ENCODE data around the gene CEP131.

The CEP131 gene

GRCh38 chr17:81169870-81170309 lies 52.9 kb downstream of the CEP131 start:
- Histone ChIP-seq H3K9me3 (ENCODE audit: control insufficient read depth in 1 of 2, low read length in 2 of 2) (no peaks in the 10 kb centered on the region), H3K4me1 (ENCODE audit: control insufficient read depth in 1 of 2, insufficient read depth in 2 of 2, low read length in 2 of 2) (peaks cover 0 to 7% of the 10 kb centered on the region in 2 donors), H3K36me3 (ENCODE audit: control insufficient read depth in 1 of 2, insufficient read depth in 2 of 2, low read length in 2 of 2) (no peaks in the 10 kb centered on the region), H3K9ac (ENCODE audit: low read depth in 1 of 2, low read length in 2 of 2) (no peak overlapping the region), H3K27ac (ENCODE audit: low read depth, low read length) (no peak overlapping the region), H3K4me3 (ENCODE audit: low read depth in 1 of 2, low read length in 2 of 2) (no peak overlapping the region), H3K27me3 (ENCODE audit: control insufficient read depth in 1 of 2, insufficient read depth in 2 of 2, low read length in 2 of 2) (peaks cover 3 to 6% of the 10 kb centered on the region in 2 donors)

GRCh38 chr17:81167638-81168037 lies 55.1 kb downstream of the CEP131 start:
- H3K4me3 ChIP-seq (ENCODE audit: low read depth in 1 of 2, low read length in 2 of 2), result no peak overlapping the region
- no peaks in the 10 kb centered on the region for H3K36me3 ChIP-seq (ENCODE audit: control insufficient read depth in 1 of 2, insufficient read depth in 2 of 2, low read length in 2 of 2)
- no peak overlapping the region for H3K27ac ChIP-seq (ENCODE audit: low read depth, low read length)
- no peak overlapping the region for H3K9ac ChIP-seq (ENCODE audit: low read depth in 1 of 2, low read length in 2 of 2)
- peaks cover 6% of the 10 kb centered on the region in 2 donors for H3K27me3 ChIP-seq (ENCODE audit: control insufficient read depth in 1 of 2, insufficient read depth in 2 of 2, low read length in 2 of 2)
- H3K9me3 ChIP-seq (ENCODE audit: control insufficient read depth in 1 of 2, low read length in 2 of 2), result no peaks in the 10 kb centered on the region
- peaks cover 0 to 7% of the 10 kb centered on the region in 2 donors for H3K4me1 ChIP-seq (ENCODE audit: control insufficient read depth in 1 of 2, insufficient read depth in 2 of 2, low read length in 2 of 2)

GRCh38 chr17:81167194-81167524 lies 55.6 kb downstream of the CEP131 start:
- Histone ChIP-seq H3K27me3 (ENCODE audit: control insufficient read depth in 1 of 2, insufficient read depth in 2 of 2, low read length in 2 of 2) (peaks cover 6% of the 10 kb centered on the region in 2 donors), H3K36me3 (ENCODE audit: control insufficient read depth in 1 of 2, insufficient read depth in 2 of 2, low read length in 2 of 2) (no peaks in the 10 kb centered on the region), H3K27ac (ENCODE audit: low read depth, low read length) (no peak overlapping the region), H3K9ac (ENCODE audit: low read depth in 1 of 2, low read length in 2 of 2) (no peak overlapping the region), H3K4me3 (ENCODE audit: low read depth in 1 of 2, low read length in 2 of 2) (no peak overlapping the region), H3K4me1 (ENCODE audit: control insufficient read depth in 1 of 2, insufficient read depth in 2 of 2, low read length in 2 of 2) (peaks cover 0 to 7% of the 10 kb centered on the region in 2 donors), H3K9me3 (ENCODE audit: control insufficient read depth in 1 of 2, low read length in 2 of 2) (no peaks in the 10 kb centered on the region)

- Histone ChIP-seq H3K36me3 (ENCODE audit: control insufficient read depth in 1 of 2, insufficient read depth in 2 of 2, low read length in 2 of 2) (no peaks in the 10 kb centered on the region), H3K27ac (ENCODE audit: low read depth, low read length) (no peak within 1 kb of the TSS), H3K27me3 (ENCODE audit: control insufficient read depth in 1 of 2, insufficient read depth in 2 of 2, low read length in 2 of 2) (peaks cover 6% of the 10 kb centered on the region in 2 donors), H3K4me3 (ENCODE audit: low read depth in 1 of 2, low read length in 2 of 2) (peak within 1 kb of the TSS in 1 of 2 donors; percentile 43), H3K4me1 (ENCODE audit: control insufficient read depth in 1 of 2, insufficient read depth in 2 of 2, low read length in 2 of 2) (peaks cover 0 to 7% of the 10 kb centered on the region in 2 donors), H3K9ac (ENCODE audit: low read depth in 1 of 2, low read length in 2 of 2) (no peak within 1 kb of the TSS), H3K9me3 (ENCODE audit: control insufficient read depth in 1 of 2, low read length in 2 of 2) (no peaks in the 10 kb centered on the region)
These were observed 56.7 kb downstream of the CEP131 start, which contains the start of gene AATK for GRCh38 chr17:81166033-81166492. Gene AATK, minus strand, starts transcription at chr17:81166221. Its CDS starts 229 bp downstream, at chr17:81165992.

- no peaks in the 10 kb centered on the region for H3K9me3 ChIP-seq (ENCODE audit: control insufficient read depth in 1 of 2, low read length in 2 of 2)
- no peak within 1 kb of the TSS for H3K9ac ChIP-seq (ENCODE audit: low read depth in 1 of 2, low read length in 2 of 2)
- H3K4me3 ChIP-seq (ENCODE audit: low read depth in 1 of 2, low read length in 2 of 2), result peak within 1 kb of the TSS in 1 of 2 donors; percentile 43
- no peaks in the 10 kb centered on the region for H3K36me3 ChIP-seq (ENCODE audit: control insufficient read depth in 1 of 2, insufficient read depth in 2 of 2, low read length in 2 of 2)
- peaks cover 0 to 7% of the 10 kb centered on the region in 2 donors for H3K4me1 ChIP-seq (ENCODE audit: control insufficient read depth in 1 of 2, insufficient read depth in 2 of 2, low read length in 2 of 2)
- peaks cover 6% of the 10 kb centered on the region in 2 donors for H3K27me3 ChIP-seq (ENCODE audit: control insufficient read depth in 1 of 2, insufficient read depth in 2 of 2, low read length in 2 of 2)
- no peak within 1 kb of the TSS for H3K27ac ChIP-seq (ENCODE audit: low read depth, low read length)
These were observed 57.3 kb downstream of the CEP131 start, which contains the start of gene PVALEF for GRCh38 chr17:81165246-81166032. Gene PVALEF, plus strand, starts transcription at chr17:81165507. Its CDS starts 15,720 bp downstream, at chr17:81181227.

GRCh38 chr17:81164371-81165245 lies 58.2 kb downstream of the CEP131 start:
- Histone ChIP-seq H3K4me1 (ENCODE audit: control insufficient read depth in 1 of 2, insufficient read depth in 2 of 2, low read length in 2 of 2) (peaks cover 0 to 7% of the 10 kb centered on the region in 2 donors), H3K36me3 (ENCODE audit: control insufficient read depth in 1 of 2, insufficient read depth in 2 of 2, low read length in 2 of 2) (no peaks in the 10 kb centered on the region), H3K4me3 (ENCODE audit: low read depth in 1 of 2, low read length in 2 of 2) (no peak overlapping the region), H3K9ac (ENCODE audit: low read depth in 1 of 2, low read length in 2 of 2) (no peak overlapping the region), H3K27ac (ENCODE audit: low read depth, low read length) (no peak overlapping the region), H3K9me3 (ENCODE audit: control insufficient read depth in 1 of 2, low read length in 2 of 2) (no peaks in the 10 kb centered on the region), H3K27me3 (ENCODE audit: control insufficient read depth in 1 of 2, insufficient read depth in 2 of 2, low read length in 2 of 2) (peaks cover 6% of the 10 kb centered on the region in 2 donors)

- Histone ChIP-seq H3K27me3 (ENCODE audit: control insufficient read depth in 1 of 2, insufficient read depth in 2 of 2, low read length in 2 of 2) (peaks cover 5 to 6% of the 10 kb centered on the region in 2 donors), H3K36me3 (ENCODE audit: control insufficient read depth in 1 of 2, insufficient read depth in 2 of 2, low read length in 2 of 2) (no peaks in the 10 kb centered on the region), H3K4me1 (ENCODE audit: control insufficient read depth in 1 of 2, insufficient read depth in 2 of 2, low read length in 2 of 2) (peaks cover 0 to 7% of the 10 kb centered on the region in 2 donors), H3K27ac (ENCODE audit: low read depth, low read length) (no peak overlapping the region), H3K4me3 (ENCODE audit: low read depth in 1 of 2, low read length in 2 of 2) (no peak overlapping the region), H3K9ac (ENCODE audit: low read depth in 1 of 2, low read length in 2 of 2) (no peak overlapping the region), H3K9me3 (ENCODE audit: control insufficient read depth in 1 of 2, low read length in 2 of 2) (no peaks in the 10 kb centered on the region)
These were observed 58.9 kb downstream of the CEP131 start for GRCh38 chr17:81163703-81164370.

GRCh38 chr17:81163051-81163695 lies 59.6 kb downstream of the CEP131 start:
- no peak overlapping the region for H3K27ac ChIP-seq (ENCODE audit: low read depth, low read length)
- no peak overlapping the region for H3K9ac ChIP-seq (ENCODE audit: low read depth in 1 of 2, low read length in 2 of 2)
- H3K4me3 ChIP-seq (ENCODE audit: low read depth in 1 of 2, low read length in 2 of 2), result no peak overlapping the region
- peaks cover 0 to 7% of the 10 kb centered on the region in 2 donors for H3K4me1 ChIP-seq (ENCODE audit: control insufficient read depth in 1 of 2, insufficient read depth in 2 of 2, low read length in 2 of 2)
- no peaks in the 10 kb centered on the region for H3K9me3 ChIP-seq (ENCODE audit: control insufficient read depth in 1 of 2, low read length in 2 of 2)
- H3K27me3 ChIP-seq (ENCODE audit: control insufficient read depth in 1 of 2, insufficient read depth in 2 of 2, low read length in 2 of 2), result peaks cover 3 to 6% of the 10 kb centered on the region in 2 donors
- no peaks in the 10 kb centered on the region for H3K36me3 ChIP-seq (ENCODE audit: control insufficient read depth in 1 of 2, insufficient read depth in 2 of 2, low read length in 2 of 2)

- Histone ChIP-seq H3K4me3 (ENCODE audit: low read depth in 1 of 2, low read length in 2 of 2) (no peak overlapping the region), H3K27me3 (ENCODE audit: control insufficient read depth in 1 of 2, insufficient read depth in 2 of 2, low read length in 2 of 2) (peaks cover 3 to 6% of the 10 kb centered on the region in 2 donors), H3K36me3 (ENCODE audit: control insufficient read depth in 1 of 2, insufficient read depth in 2 of 2, low read length in 2 of 2) (no peaks in the 10 kb centered on the region), H3K9me3 (ENCODE audit: control insufficient read depth in 1 of 2, low read length in 2 of 2) (no peaks in the 10 kb centered on the region), H3K9ac (ENCODE audit: low read depth in 1 of 2, low read length in 2 of 2) (no peak overlapping the region), H3K27ac (ENCODE audit: low read depth, low read length) (no peak overlapping the region), H3K4me1 (ENCODE audit: control insufficient read depth in 1 of 2, insufficient read depth in 2 of 2, low read length in 2 of 2) (peaks cover 0 to 7% of the 10 kb centered on the region in 2 donors)
These were observed 60.3 kb downstream of the CEP131 start for GRCh38 chr17:81162491-81162890.

Measured in duodenal mucosa (tissue), 2 donors.